Hematopoietic multipotent progenitor cell (in vitro differentiated cells): ENCODE results near the gene LHFPL2. TPM values are rescaled to one million over a fixed set of nuclear protein-coding genes. Genes with fewer than 3 reads are reported as not detected.

ENCODE experiments used
- DNase-seq, 3 donors: peaks; one replicate each; pipeline ENCODE4 v3.0.0-alpha.2; 2011 to 2015; ENCODE audit warnings: low read depth in 2 of 3, low spot score in 2 of 3
- total RNA-seq: library from RNA; depleted of rRNA; stranded (reverse); fragments of >200 nt; gene quantifications from one replicate; pipeline ENCODE4 v1.2.3, GENCODE V29; 2012

LHFPL2 gene
- total RNA-seq, 1 donor = 19.7 TPM

GRCh38 chr5:78600687-78601414 lies 47.7 kb downstream of the LHFPL2 start:
- no peak for DNase-seq

- DNase-seq = no peak
Measured at GRCh38 chr5:78598973-78599372, 49.6 kb downstream of the LHFPL2 start.

GRCh38 chr5:78597974-78598371 lies 50.6 kb downstream of the LHFPL2 start:
- no peak for DNase-seq

- no peak for DNase-seq
Measured at GRCh38 chr5:78597068-78597973, 51.3 kb downstream of the LHFPL2 start.

- DNase-seq = no peak
Measured at GRCh38 chr5:78595458-78595921, 53.1 kb downstream of the LHFPL2 start.

- no peak for DNase-seq
Measured at GRCh38 chr5:78594610-78595457, 53.7 kb downstream of the LHFPL2 start.

- DNase-seq = no peak
Measured at GRCh38 chr5:78594021-78594420, 54.6 kb downstream of the LHFPL2 start.

GRCh38 chr5:78593465-78593864 lies 55.1 kb downstream of the LHFPL2 start:
- DNase-seq = no peak

GRCh38 chr5:78592735-78593386 lies 55.7 kb downstream of the LHFPL2 start:
- no peak for DNase-seq

GRCh38 chr5:78591972-78592700 lies 56.4 kb downstream of the LHFPL2 start:
- DNase-seq = no peak

- no peak for DNase-seq
Measured at GRCh38 chr5:78591138-78591612, 57.4 kb downstream of the LHFPL2 start.

GRCh38 chr5:78589923-78590322 lies 58.6 kb downstream of the LHFPL2 start:
- no peak for DNase-seq

GRCh38 chr5:78588507-78588906 lies 60.1 kb downstream of the LHFPL2 start:
- DNase-seq = no peak

- DNase-seq = peak in 1 of 3 donors; percentile 12
Measured at GRCh38 chr5:78587775-78588291, 60.7 kb downstream of the LHFPL2 start.

GRCh38 chr5:78587081-78587774 lies 61.3 kb downstream of the LHFPL2 start:
- no peak for DNase-seq

GRCh38 chr5:78586251-78586650 lies 62.3 kb downstream of the LHFPL2 start:
- peak in 1 of 3 donors; percentile 5 for DNase-seq

GRCh38 chr5:78578015-78578414 lies 70.6 kb downstream of the LHFPL2 start:
- DNase-seq = no peak

GRCh38 chr5:78577071-78577807 lies 71.3 kb downstream of the LHFPL2 start:
- no peak for DNase-seq
